HG02759 (cell line): Measurements from ENCODE around the gene SIMC1.

Experiments used
- ATAC-seq: cut with Tn5 transposase; IDR thresholded peaks from one replicate; pipeline ENCODE4 v1.9.1; 2021; ENCODE audit warnings: mild to moderate bottlenecking, moderate library complexity; ENCODE audit not compliant: unreplicated experiment

SIMC1 gene

GRCh38 chr5:176387384-176387925 is 149.2 kb downstream of the SIMC1 start:
- no peak for ATAC-seq

DNA sequence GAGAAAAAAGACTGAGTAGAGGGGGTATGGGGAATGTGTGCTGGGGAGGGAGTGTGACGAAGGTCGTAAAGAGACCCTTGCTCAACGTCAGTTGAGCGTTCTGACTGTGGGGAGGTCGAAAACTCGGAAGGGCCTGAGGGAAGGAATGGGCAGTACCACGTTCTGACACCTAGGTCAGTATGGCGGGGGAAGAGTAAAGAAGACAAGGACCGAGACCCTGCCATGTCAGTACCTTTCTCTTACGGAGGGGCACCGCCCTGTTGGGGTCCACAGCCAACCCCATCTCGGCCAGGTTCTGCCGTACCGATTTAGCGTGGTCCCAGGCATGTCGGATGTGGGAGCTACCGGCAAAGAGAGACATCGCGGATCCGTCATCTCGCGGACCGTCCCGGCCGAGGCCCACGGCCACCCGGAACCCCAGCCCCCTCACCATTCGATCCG is 149.8 kb downstream of the SIMC1 start:
- ATAC-seq = peak; percentile 3

GRCh38 chr5:176388444-176389134 is 150.4 kb downstream of the SIMC1 start, which contains the start of the genes HIGD2A and NOP16:
HIGD2A (plus strand) TSS chr5:176388751; CDS start chr5:176388820, 69 bp downstream.
NOP16 (minus strand) TSS chr5:176388598; CDS start chr5:176388539, 59 bp downstream.
- peak; percentile 88 for ATAC-seq

DNA sequence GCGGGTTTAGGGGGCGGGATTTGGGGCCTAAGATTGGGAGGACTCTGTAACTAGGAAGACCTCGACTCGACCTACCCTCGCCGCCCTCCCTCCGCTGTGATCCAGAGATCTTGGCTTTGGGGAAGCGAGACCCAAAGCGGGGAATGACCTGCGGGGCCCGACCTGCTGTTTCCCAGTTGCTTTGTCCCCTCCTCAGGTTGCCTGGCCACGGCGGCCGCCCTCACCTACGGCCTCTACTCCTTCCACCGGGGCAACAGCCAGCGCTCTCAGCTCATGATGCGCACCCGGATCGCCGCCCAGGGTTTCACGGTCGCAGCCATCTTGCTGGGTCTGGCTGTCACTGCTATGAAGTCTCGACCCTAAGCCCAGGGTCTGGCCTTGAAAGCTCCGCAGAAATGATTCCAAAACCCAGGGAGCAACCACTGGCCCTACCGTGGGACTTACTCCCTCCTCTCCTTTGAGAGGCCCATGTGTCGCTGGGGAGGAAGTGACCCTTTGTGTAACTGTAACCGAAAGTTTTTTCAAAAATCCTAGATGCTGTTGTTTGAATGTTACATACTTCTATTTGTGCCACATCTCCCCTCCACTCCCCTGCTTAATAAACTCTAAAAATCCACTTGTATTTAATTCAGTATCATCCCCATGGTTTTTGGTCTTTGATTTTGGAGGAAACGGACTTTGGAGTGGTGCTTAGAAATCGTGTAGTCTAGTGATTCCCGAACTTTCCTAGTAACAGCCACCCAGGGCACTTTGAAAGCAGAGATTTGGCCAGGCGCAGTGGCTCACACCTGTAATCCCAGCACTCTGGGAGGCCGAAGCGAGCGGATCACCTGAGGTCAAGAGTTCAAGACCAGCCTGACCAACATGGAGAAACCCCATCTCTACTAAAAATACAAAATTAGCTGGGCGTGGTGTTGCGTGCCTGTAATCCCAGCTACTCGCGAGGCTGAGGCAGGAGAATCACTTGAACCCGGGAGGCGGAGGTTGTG is 151.2 kb downstream of the SIMC1 start:
- ATAC-seq = peak; percentile 29

DNA sequence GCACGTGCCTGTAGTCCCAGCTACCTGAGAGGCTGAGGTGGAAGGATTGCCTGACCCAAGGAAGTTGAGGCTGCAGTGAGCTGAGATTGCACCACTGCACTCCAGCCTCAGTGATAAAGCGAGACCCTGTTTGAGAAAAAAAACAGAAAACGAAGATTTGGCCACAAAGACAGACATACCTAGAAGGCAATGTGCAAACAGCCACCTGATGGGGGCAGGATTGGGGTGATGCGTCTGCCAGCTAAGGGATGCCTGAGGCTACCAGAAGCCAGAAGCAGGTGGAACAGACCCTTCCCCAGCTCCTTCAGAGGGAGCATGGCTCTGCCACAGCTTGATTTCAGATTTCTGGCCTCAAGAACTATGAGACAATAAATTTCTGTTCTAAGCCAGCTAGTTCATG is 153.3 kb downstream of the SIMC1 start:
- no peak for ATAC-seq

GRCh38 chr5:176391999-176392398 is 153.8 kb downstream of the SIMC1 start:
- no peak for ATAC-seq

DNA sequence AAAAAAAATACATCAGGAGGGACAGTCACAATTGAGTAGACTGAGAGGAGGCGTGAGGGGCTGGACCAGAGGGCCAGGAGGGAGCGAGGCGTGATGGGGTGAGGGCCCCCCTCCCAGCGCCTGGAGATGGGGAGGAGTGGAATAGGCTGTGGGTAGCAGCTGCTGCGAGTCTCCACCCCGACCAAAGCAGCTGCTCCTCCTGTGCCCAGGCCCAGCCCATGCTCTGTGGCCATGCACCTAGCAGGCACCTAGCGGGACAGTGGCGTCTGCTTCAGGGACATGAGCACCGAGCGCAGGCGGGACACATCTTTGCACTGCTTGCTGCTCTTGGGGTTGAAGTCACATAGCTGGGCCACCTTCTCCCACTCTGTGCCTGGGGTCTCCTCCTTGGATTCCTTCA is 154.3 kb downstream of the SIMC1 start:
- no peak for ATAC-seq

- no peak for ATAC-seq
These were observed 155.9 kb downstream of the SIMC1 start for GRCh38 chr5:176394096-176394495.

- ATAC-seq = no peak
These were observed 156.9 kb downstream of the SIMC1 start for GRCh38 chr5:176394881-176395675.
